GM12891 (cell line): ENCODE measurements around the gene TSPAN15.

Experiments
- POLR2A ChIP-seq: IDR thresholded peaks from 2 replicates; pipeline ENCODE4 v1.6.1; 2011; ENCODE audit warnings: low read depth, low read length, control low read depth
- POLR2AphosphoS5 ChIP-seq: IDR thresholded peaks from 2 replicates; pipeline ENCODE4 v1.6.1; 2011; ENCODE audit warnings: low read depth, low read length, control low read depth
- SPI1 ChIP-seq: IDR thresholded peaks from 2 replicates; pipeline ENCODE4 v1.6.1; 2011; ENCODE audit warnings: low read depth, low read length, control low read depth
- TAF1 ChIP-seq: IDR thresholded peaks from 2 replicates; pipeline ENCODE4 v1.6.1; 2011; ENCODE audit warnings: low read depth, low read length, control low read depth

DNA sequence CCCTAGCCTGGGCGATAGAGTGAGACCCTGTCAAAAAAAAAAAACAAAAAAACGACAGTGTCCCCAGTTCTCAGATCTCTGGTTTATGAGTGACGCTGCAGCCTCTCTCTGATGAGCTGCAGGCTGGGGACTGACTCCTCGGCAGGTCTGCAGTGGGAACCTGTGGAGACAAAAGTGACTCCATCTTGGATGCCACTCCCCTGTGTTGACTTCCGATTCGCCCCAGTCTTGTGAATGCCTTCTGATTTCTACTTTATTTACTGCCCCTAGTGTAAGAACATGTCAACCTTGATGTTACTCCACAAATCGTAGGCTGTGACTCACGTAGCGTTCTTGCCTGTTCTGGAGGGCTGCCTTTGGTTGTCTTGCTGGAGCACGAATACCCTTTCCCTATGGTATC, 40.8 kb upstream of the TSPAN15 start:
- no peak for TF ChIP-seq SPI1
- no peak for TF ChIP-seq POLR2AphosphoS5
- TF ChIP-seq POLR2A: no peak
- no peak for TF ChIP-seq TAF1
